HCT116 (cell line): ENCODE data around the gene LCE3D. TPM values are rescaled to one million over a fixed set of nuclear protein-coding genes. Genes with fewer than 3 reads are reported as not detected.

ENCODE experiments used
- ATAC-seq: fragments of 200-7000 bp; cut with Tn5 transposase; 2 replicates; pipeline ENCODE4 v1.9.1; 2020; ENCODE audit warnings: mild to moderate bottlenecking, moderate library complexity
- BruUV-seq: library from RNA; stranded (reverse); fragments of 400-500 nt; replicated peaks from 2 replicates; lab custom pipeline; 2021; lab: Mats Ljungman, UMichigan
- CTCF ChIA-PET: fragments of 300-600 bp; sonication (Branson Sonifier 250); formaldehyde crosslinking; loops from one replicate; lab custom pipeline; 2021; ENCODE audit warnings: antibody characterized with exemption; lab: Charles Lee
- POLR2A ChIA-PET: fragments of 300-600, 350-600 bp; sonication (Branson Sonifier 250); formaldehyde crosslinking; loops from one replicate; lab custom pipeline; 2021; ENCODE audit warnings: antibody characterized with exemption; lab: Charles Lee
- RAD21 ChIA-PET, 2 experiments: fragments of 300-600 bp; sonication (Branson Sonifier 250); formaldehyde crosslinking; loops; one replicate each; lab custom pipeline; 2023; ENCODE audit warnings: low total read pairs in 2 of 2; ENCODE audit not compliant: uncharacterized antibody in 2 of 2, unreplicated experiment in 2 of 2, low non-redundant PET in 1 of 2; lab: Charles Lee
- DNase-seq: peaks from one replicate; pipeline ENCODE4 v3.0.0-alpha.2; 2010; ENCODE audit warnings: low read depth, low spot score
- H2AFZ ChIP-seq: fragments of 200-600 bp; shearing (Covaris generic), sonication (generic); 2 replicates; pipeline ENCODE4 v1.6.1; 2017; ENCODE audit warnings: low read depth, mixed run types, mixed read lengths, antibody characterized with exemption, low read length; ENCODE audit not compliant: poor library complexity, severe bottlenecking
- H3K27ac ChIP-seq: 2 replicates; pipeline ENCODE4 v1.5.1; 2012; ENCODE audit warnings: low read depth, low read length
- H3K27me3 ChIP-seq: fragments of 200-600 bp; sonication (generic); 2 replicates; pipeline ENCODE4 v1.6.1; 2016; ENCODE audit warnings: mixed run types, low read length, mixed read lengths; ENCODE audit not compliant: insufficient read depth
- H3K36me3 ChIP-seq, 2 experiments: fragments of 200-500 bp in 1 of 2; fragments of 200-600 bp in 1 of 2; sonication (Bioruptor generic) in 1 of 2; sonication (generic) in 1 of 2; 2 replicates each; pipeline versions ENCODE4 v1.5.1 to v1.6.1; 2014 to 2016; ENCODE audit warnings: low read length in 2 of 2, inconsistent platforms in 1 of 2, mixed read lengths in 1 of 2, mixed run types in 1 of 2; ENCODE audit not compliant: insufficient read depth in 2 of 2, control insufficient read depth in 1 of 2
- H3K4me1 ChIP-seq, 2 experiments: fragments of 200-600 bp in 1 of 2; sonication (generic) in 1 of 2; 2 replicates each; pipeline versions ENCODE4 v1.5.1 to v1.6.1; 2012 to 2017; ENCODE audit warnings: low read length in 2 of 2, inconsistent platforms in 1 of 2, mild to moderate bottlenecking in 1 of 2, mixed read lengths in 1 of 2, mixed run types in 1 of 2, moderate library complexity in 1 of 2; ENCODE audit not compliant: insufficient read depth in 2 of 2, control insufficient read depth in 1 of 2
- H3K4me2 ChIP-seq: fragments of 200-600 bp; sonication (generic); 2 replicates; pipeline ENCODE4 v1.6.1; 2017; ENCODE audit warnings: mixed run types, low read length, mixed read lengths
- H3K4me3 ChIP-seq, 2 experiments: fragments of 200-600 bp in 1 of 2; sonication (generic) in 1 of 2; replicated peaks in 1 of 2; 2 replicates each; pipeline ENCODE4 v1.5.1; 2011 to 2016; ENCODE audit warnings: low read length in 2 of 2, control low read depth in 1 of 2, low read depth in 1 of 2, mild to moderate bottlenecking in 1 of 2, mixed read lengths in 1 of 2, mixed run types in 1 of 2
- H3K79me2 ChIP-seq: fragments of 200-600 bp; sonication (generic); 2 replicates; pipeline ENCODE4 v1.6.1; 2017; ENCODE audit warnings: mild to moderate bottlenecking, mixed run types, low read length, moderate library complexity, mixed read lengths; ENCODE audit not compliant: insufficient read depth
- H3K9ac ChIP-seq: fragments of 200-600 bp; sonication (generic); 2 replicates; pipeline ENCODE4 v1.6.1; 2016; ENCODE audit warnings: low read length, mixed read lengths
- H3K9me2 ChIP-seq: fragments of 200-600 bp; sonication (generic), shearing (Covaris generic); 2 replicates; pipeline ENCODE4 v1.6.1; 2017; ENCODE audit warnings: mixed run types, mild to moderate bottlenecking, moderate library complexity; ENCODE audit not compliant: insufficient read depth
- H3K9me3 ChIP-seq, 2 experiments: fragments of 200-500 bp in 1 of 2; fragments of 200-600 bp in 1 of 2; sonication (Bioruptor generic) in 1 of 2; sonication (generic) in 1 of 2; 2 replicates each; pipeline ENCODE4 v1.6.1; 2014 to 2017; ENCODE audit warnings: low read length in 2 of 2, mixed read lengths in 2 of 2, inconsistent platforms in 1 of 2, low read depth in 1 of 2, mild to moderate bottlenecking in 1 of 2, mixed run types in 1 of 2, moderate library complexity in 1 of 2; ENCODE audit not compliant: control insufficient read depth in 1 of 2, insufficient read depth in 1 of 2
- H4K20me1 ChIP-seq: fragments of 200-600 bp; sonication (generic), shearing (Covaris generic); 2 replicates; pipeline ENCODE4 v1.6.1; 2017; ENCODE audit warnings: mixed run types, mild to moderate bottlenecking, moderate library complexity; ENCODE audit not compliant: insufficient read depth
- CBX3 ChIP-seq: IDR thresholded peaks from 2 replicates; pipeline ENCODE4 v1.6.1; 2012; ENCODE audit warnings: low read depth
- CEBPB ChIP-seq: IDR thresholded peaks from 2 replicates; pipeline ENCODE4 v1.6.1; 2012; ENCODE audit warnings: low read depth
- ELF1 ChIP-seq: IDR thresholded peaks from 2 replicates; pipeline ENCODE4 v1.6.1; 2012; ENCODE audit warnings: low read depth, borderline replicate concordance
- EZH2phosphoT487 ChIP-seq: fragments of 200-600 bp; IDR thresholded peaks from 2 replicates; pipeline ENCODE4 v1.6.1; 2018; ENCODE audit warnings: antibody characterized with exemption, borderline replicate concordance
- RAD21 ChIP-seq: IDR thresholded peaks from 2 replicates; pipeline ENCODE4 v1.6.1; 2012; ENCODE audit warnings: low read depth, mild to moderate bottlenecking
- SIN3A ChIP-seq: IDR thresholded peaks from 2 replicates; pipeline ENCODE4 v1.6.1; 2012; ENCODE audit warnings: low read depth
- SP1 ChIP-seq: IDR thresholded peaks from 2 replicates; pipeline ENCODE4 v1.6.1; 2012; ENCODE audit warnings: low read depth
- TCF7L2 ChIP-seq: IDR thresholded peaks from 2 replicates; pipeline ENCODE4 v1.7.0; 2011; ENCODE audit warnings: borderline replicate concordance, inconsistent platforms; ENCODE audit not compliant: insufficient read depth, insufficient read length; ENCODE audit errors: extremely low read depth
- ZFX ChIP-seq: fragments of 450-650 bp; IDR thresholded peaks from 2 replicates; pipeline ENCODE4 v1.6.1; 2017
- ZNF274 ChIP-seq: fragments of 200-500 bp; sonication (Bioruptor generic); IDR thresholded peaks from 2 replicates; pipeline ENCODE4 v1.6.1; 2014; ENCODE audit warnings: mild to moderate bottlenecking, low read depth, low read length, inconsistent platforms
- intact Hi-C: fragments of 100-400 bp; cut with micrococcal nuclease; formaldehyde crosslinking; loops from 2 replicates; pipeline ENCODE4 v1.10.0; 2022
- total RNA-seq: library from RNA; stranded (reverse); gene quantifications from one replicate; pipeline ENCODE4 v1.2.1, GENCODE V29; 2021; ENCODE audit not compliant: unreplicated experiment
- TF ChIP-seq, protein P1 (sequence below): IDR thresholded peaks from 2 replicates; pipeline ENCODE4 v1.6.1; 2011; ENCODE audit warnings: mild to moderate bottlenecking, low read length, moderate library complexity; ENCODE audit not compliant: insufficient replicate concordance; ENCODE audit errors: extremely low read depth
- TF ChIP-seq, protein P2 (sequence below): IDR thresholded peaks from 2 replicates; pipeline ENCODE4 v1.6.1; 2012
- TF ChIP-seq, protein P3 (sequence below): IDR thresholded peaks from 2 replicates; pipeline ENCODE4 v1.6.1; 2012; ENCODE audit warnings: low read depth

The LCE3D gene
- total RNA-seq, 1 experiment from 2014 or later: not detected

DNA sequence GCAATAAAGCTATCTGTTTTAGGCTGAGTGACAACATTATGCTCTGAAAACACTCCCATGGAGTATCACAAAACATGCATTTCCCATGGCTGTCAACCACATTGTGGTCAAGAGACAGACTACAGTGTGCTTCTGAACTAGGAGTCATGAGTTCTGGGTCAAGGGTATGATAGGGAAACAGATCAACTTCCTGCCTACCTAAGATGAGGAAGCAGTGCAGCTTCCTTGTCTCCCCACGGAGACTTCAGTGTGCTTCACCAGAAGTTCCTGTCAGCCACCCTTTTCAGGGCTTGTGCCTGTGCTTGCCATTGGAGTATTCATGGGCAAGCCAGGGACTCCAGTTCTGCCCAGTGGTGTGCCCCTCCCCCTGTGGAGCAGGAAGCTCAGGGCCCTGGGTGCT lies 33.6 kb downstream of the LCE3D start:
- ChIA-PET RAD21 (no interaction called here), POLR2A (no interaction called here), CTCF (interaction anchor here (1.2 kb wide), 1 partner anchor 13 kb away, joined by 3 read pairs; no protein-coding TSS in a partner anchor)
- intact Hi-C loops: no loop called here
- H3K27ac ChIP-seq: no peak overlapping the region
- no peak for TF ChIP-seq RAD21
- TF ChIP-seq CBX3: no peak
- TF ChIP-seq EZH2phosphoT487: no peak
- TF ChIP-seq, protein P1, sequence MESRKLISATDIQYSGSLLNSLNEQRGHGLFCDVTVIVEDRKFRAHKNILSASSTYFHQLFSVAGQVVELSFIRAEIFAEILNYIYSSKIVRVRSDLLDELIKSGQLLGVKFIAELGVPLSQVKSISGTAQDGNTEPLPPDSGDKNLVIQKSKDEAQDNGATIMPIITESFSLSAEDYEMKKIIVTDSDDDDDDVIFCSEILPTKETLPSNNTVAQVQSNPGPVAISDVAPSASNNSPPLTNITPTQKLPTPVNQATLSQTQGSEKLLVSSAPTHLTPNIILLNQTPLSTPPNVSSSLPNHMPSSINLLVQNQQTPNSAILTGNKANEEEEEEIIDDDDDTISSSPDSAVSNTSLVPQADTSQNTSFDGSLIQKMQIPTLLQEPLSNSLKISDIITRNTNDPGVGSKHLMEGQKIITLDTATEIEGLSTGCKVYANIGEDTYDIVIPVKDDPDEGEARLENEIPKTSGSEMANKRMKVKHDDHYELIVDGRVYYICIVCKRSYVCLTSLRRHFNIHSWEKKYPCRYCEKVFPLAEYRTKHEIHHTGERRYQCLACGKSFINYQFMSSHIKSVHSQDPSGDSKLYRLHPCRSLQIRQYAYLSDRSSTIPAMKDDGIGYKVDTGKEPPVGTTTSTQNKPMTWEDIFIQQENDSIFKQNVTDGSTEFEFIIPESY: no peak
- TF ChIP-seq, protein P2, sequence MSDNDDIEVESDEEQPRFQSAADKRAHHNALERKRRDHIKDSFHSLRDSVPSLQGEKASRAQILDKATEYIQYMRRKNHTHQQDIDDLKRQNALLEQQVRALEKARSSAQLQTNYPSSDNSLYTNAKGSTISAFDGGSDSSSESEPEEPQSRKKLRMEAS: no peak
- ATAC-seq (no peak), DNase-seq (no peak)
- no peaks in the 10 kb centered on the region for H3K27me3 ChIP-seq
- H3K4me2 ChIP-seq: no peak overlapping the region
- H2AFZ ChIP-seq: no peak overlapping the region
- H3K36me3 ChIP-seq: no peaks in the 10 kb centered on the region
- H3K9ac ChIP-seq: no peak overlapping the region
- no peaks in the 10 kb centered on the region for H4K20me1 ChIP-seq
- no peaks in the 10 kb centered on the region for H3K79me2 ChIP-seq
- no peaks in the 10 kb centered on the region for H3K9me3 ChIP-seq
- no peak overlapping the region for H3K4me3 ChIP-seq
- H3K4me1 ChIP-seq: no peaks in the 10 kb centered on the region
- no peaks in the 10 kb centered on the region for H3K9me2 ChIP-seq
- BruUV-seq: no TSS peak

DNA sequence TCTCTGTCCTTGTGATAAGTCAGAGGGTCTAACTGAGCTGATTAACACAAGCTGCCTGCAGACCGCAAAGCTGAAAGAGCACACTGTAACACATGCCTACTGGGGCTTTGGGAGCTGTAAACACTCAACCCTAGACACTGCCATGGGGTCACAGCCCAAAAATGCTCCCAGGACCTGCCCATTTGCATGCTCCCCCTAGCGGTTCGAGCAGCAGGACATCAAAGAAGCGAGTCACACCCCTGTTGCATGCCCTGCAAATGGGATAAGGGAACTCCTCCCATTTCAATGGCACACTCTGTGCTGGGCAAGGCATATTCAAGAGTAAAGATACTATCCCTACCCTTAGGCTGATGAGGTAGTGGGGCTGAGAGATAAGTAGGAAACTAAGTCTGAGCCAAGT lies 36.5 kb downstream of the LCE3D start:
- no peak overlapping the region for H3K4me2 ChIP-seq
- RAD21 ChIA-PET: no interaction called here
- peak; percentile 28 for DNase-seq
- intact Hi-C loops: no loop called here
- no peaks in the 10 kb centered on the region for H3K4me1 ChIP-seq
- H3K36me3 ChIP-seq: no peaks in the 10 kb centered on the region
- H4K20me1 ChIP-seq: no peaks in the 10 kb centered on the region
- H3K9me3 ChIP-seq: no peaks in the 10 kb centered on the region
- no peaks in the 10 kb centered on the region for H3K27me3 ChIP-seq
- H3K9me2 ChIP-seq: no peaks in the 10 kb centered on the region
- POLR2A ChIA-PET: no interaction called here
- no TSS peak for BruUV-seq
- ATAC-seq: peak; percentile 94
- H2AFZ ChIP-seq: no peak overlapping the region
- H3K27ac ChIP-seq: no peak overlapping the region
- no peak overlapping the region for H3K4me3 ChIP-seq
- no peak overlapping the region for H3K9ac ChIP-seq
- no peaks in the 10 kb centered on the region for H3K79me2 ChIP-seq
- CTCF ChIA-PET: interaction anchor here (1.6 kb wide), 1 partner anchor 63 kb away, joined by 3 read pairs; no protein-coding TSS in a partner anchor
- no peak for TF ChIP-seq SIN3A
- TF ChIP-seq TCF7L2: peak; percentile 94
- TF ChIP-seq ELF1: no peak
- no peak for TF ChIP-seq ZFX
- TF ChIP-seq RAD21: no peak
- TF ChIP-seq CEBPB: no peak
- TF ChIP-seq SP1: no peak
- TF ChIP-seq, protein P3, sequence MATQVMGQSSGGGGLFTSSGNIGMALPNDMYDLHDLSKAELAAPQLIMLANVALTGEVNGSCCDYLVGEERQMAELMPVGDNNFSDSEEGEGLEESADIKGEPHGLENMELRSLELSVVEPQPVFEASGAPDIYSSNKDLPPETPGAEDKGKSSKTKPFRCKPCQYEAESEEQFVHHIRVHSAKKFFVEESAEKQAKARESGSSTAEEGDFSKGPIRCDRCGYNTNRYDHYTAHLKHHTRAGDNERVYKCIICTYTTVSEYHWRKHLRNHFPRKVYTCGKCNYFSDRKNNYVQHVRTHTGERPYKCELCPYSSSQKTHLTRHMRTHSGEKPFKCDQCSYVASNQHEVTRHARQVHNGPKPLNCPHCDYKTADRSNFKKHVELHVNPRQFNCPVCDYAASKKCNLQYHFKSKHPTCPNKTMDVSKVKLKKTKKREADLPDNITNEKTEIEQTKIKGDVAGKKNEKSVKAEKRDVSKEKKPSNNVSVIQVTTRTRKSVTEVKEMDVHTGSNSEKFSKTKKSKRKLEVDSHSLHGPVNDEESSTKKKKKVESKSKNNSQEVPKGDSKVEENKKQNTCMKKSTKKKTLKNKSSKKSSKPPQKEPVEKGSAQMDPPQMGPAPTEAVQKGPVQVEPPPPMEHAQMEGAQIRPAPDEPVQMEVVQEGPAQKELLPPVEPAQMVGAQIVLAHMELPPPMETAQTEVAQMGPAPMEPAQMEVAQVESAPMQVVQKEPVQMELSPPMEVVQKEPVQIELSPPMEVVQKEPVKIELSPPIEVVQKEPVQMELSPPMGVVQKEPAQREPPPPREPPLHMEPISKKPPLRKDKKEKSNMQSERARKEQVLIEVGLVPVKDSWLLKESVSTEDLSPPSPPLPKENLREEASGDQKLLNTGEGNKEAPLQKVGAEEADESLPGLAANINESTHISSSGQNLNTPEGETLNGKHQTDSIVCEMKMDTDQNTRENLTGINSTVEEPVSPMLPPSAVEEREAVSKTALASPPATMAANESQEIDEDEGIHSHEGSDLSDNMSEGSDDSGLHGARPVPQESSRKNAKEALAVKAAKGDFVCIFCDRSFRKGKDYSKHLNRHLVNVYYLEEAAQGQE: no peak
- TF ChIP-seq EZH2phosphoT487: no peak
- no peak for TF ChIP-seq CBX3
- TF ChIP-seq, protein P2: no peak
- TF ChIP-seq ZNF274: no peak
